PFSK-1 (cell line): ENCODE measurements around the gene DNAJB8.

Experiments
- POLR2AphosphoS5 ChIP-seq: IDR thresholded peaks from 2 replicates; pipeline ENCODE4 v1.6.1; 2012; ENCODE audit warnings: low read depth, mild to moderate bottlenecking, control low read depth, low read length, moderate library complexity
- REST ChIP-seq, 2 experiments: IDR thresholded peaks; 2 replicates each; pipeline versions ENCODE4 v1.6.1 to v1.8.0; 2011 to 2012; ENCODE audit warnings: low read depth in 2 of 2, low read length in 2 of 2, control low read depth in 1 of 2, inconsistent platforms in 1 of 2, mild to moderate bottlenecking in 1 of 2, moderate library complexity in 1 of 2; ENCODE audit not compliant: insufficient read depth in 1 of 2
- TAF1 ChIP-seq: IDR thresholded peaks from 2 replicates; pipeline ENCODE4 v1.6.1; 2012; ENCODE audit warnings: low read length, control low read depth, borderline replicate concordance; ENCODE audit not compliant: insufficient read depth

DNA sequence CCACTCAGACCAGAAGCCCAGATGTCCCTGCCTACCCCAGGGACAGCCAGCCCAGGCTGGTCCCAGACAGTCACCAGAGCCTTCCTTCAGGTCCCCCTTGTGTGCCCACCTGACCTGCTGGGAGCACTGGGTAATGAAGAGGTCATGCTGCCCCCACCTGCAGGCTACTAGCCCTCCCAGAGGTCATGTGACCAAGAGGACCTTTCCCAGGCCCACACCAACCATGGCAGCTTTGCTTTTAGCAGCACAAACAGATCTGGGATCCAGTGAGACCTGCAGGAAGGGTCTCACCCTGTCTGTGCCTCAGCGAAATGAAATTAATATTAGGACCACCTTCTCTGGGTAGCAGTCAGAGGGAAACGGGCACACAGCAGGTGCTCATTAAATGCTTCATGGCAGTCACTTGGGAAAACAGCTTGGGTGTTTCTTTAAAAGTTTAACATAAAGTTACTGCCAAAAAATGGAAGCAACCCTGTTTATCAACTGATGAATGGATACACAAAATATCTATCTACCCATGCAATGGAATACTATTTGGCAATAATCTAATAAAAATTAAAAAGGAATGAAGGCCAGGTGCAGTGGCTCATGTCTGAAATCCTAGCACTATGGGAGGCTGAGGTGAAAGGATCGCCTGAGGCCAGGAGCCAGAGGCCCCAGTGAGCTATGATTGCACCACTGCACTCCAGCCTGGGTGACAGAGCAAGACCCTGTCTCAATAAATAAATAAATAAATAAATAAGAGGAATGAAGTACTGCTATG, 43.7 kb downstream of the DNAJB8 start:
- no peak for TF ChIP-seq POLR2AphosphoS5
- no peak for TF ChIP-seq TAF1
- no peak for TF ChIP-seq REST (IDR thresholded peaks at IDR 0.05; ENCODE audit: insufficient read depth in 1 of 2, low read depth in 2 of 2, low read length in 2 of 2)
